HepG2 (cell line): Measurements from ENCODE around the gene SGF29. TPM values are rescaled to one million over a fixed set of nuclear protein-coding genes. Genes with fewer than 3 reads are reported as not detected.

Source experiments
- DNMT3B ChIP-seq: conservative IDR thresholded peaks from 2 replicates; pipeline ENCODE4 v1.6.1; 2016; ENCODE audit warnings: missing biosample characterization, control low read depth
- FUBP1 ChIP-seq: sonication (generic); formaldehyde crosslinking; IDR thresholded peaks from 2 replicates; pipeline ENCODE4 v1.5.1; 2020; ENCODE audit warnings: missing genetic modification reagents, mild to moderate bottlenecking, borderline replicate concordance
- KLF12 ChIP-seq: sonication (generic); formaldehyde crosslinking; IDR thresholded peaks from 2 replicates; pipeline ENCODE4 v1.4.0; 2020; ENCODE audit warnings: missing genetic modification reagents, borderline replicate concordance
- MEIS1 ChIP-seq: sonication (generic); formaldehyde crosslinking; IDR thresholded peaks from 2 replicates; pipeline ENCODE4 v1.9.0; 2021; ENCODE audit warnings: mild to moderate bottlenecking, missing genetic modification reagents, moderate library complexity, borderline replicate concordance
- NRL ChIP-seq: sonication (generic); formaldehyde crosslinking; IDR thresholded peaks from 2 replicates; pipeline ENCODE4 v1.5.0; 2020; ENCODE audit warnings: missing genetic modification reagents, mild to moderate bottlenecking, moderate library complexity, borderline replicate concordance
- PRMT3 ChIP-seq: sonication (generic); formaldehyde crosslinking; IDR thresholded peaks from 2 replicates; pipeline ENCODE4 v1.8.1; 2022; ENCODE audit warnings: low read depth, mild to moderate bottlenecking, moderate library complexity, missing genetic modification reagents, borderline replicate concordance
- RBM22 ChIP-seq: fragments of 200-400 bp; formaldehyde crosslinking; optimal IDR thresholded peaks from 2 replicates; pipeline ENCODE3; 2017; ENCODE audit warnings: mild to moderate bottlenecking, low read length, moderate library complexity
- REL ChIP-seq: sonication (generic); formaldehyde crosslinking; conservative IDR thresholded peaks from 2 replicates; pipeline ENCODE4 v1.8.0; 2022; ENCODE audit warnings: mild to moderate bottlenecking, missing genetic modification reagents, moderate library complexity
- REPIN1 ChIP-seq: sonication (generic); formaldehyde crosslinking; IDR thresholded peaks from 2 replicates; pipeline ENCODE4 v1.8.0; 2022; ENCODE audit warnings: missing genetic modification reagents, low read depth, mild to moderate bottlenecking, borderline replicate concordance
- REXO4 ChIP-seq: sonication (generic); formaldehyde crosslinking; IDR thresholded peaks from 2 replicates; pipeline ENCODE4 v1.8.0; 2022; ENCODE audit warnings: missing genetic modification reagents, mild to moderate bottlenecking, borderline replicate concordance
- SALL2 ChIP-seq: sonication (generic); formaldehyde crosslinking; IDR thresholded peaks from 2 replicates; pipeline ENCODE4 v1.8.1; 2023; ENCODE audit warnings: mild to moderate bottlenecking, missing genetic modification reagents, inconsistent platforms
- TAF15 ChIP-seq: fragments of 200-400 bp; formaldehyde crosslinking; IDR thresholded peaks from one replicate; pipeline ENCODE4 v1.6.1; 2018; ENCODE audit warnings: mild to moderate bottlenecking, low read depth, low read length; ENCODE audit not compliant: poor library complexity, severe bottlenecking
- ZBTB10 ChIP-seq: sonication (generic); formaldehyde crosslinking; IDR thresholded peaks from 2 replicates; pipeline ENCODE4 v1.4.0; 2020; ENCODE audit warnings: missing genetic modification reagents, borderline replicate concordance
- ZEB1 ChIP-seq: IDR thresholded peaks from 2 replicates; pipeline ENCODE4 v1.6.1; 2012; ENCODE audit warnings: mild to moderate bottlenecking, low read depth, inconsistent platforms; ENCODE audit not compliant: insufficient replicate concordance
- ZNF20 ChIP-seq: sonication (generic); formaldehyde crosslinking; IDR thresholded peaks from 2 replicates; pipeline ENCODE4 v1.4.0; 2020; ENCODE audit warnings: mild to moderate bottlenecking, moderate library complexity, missing genetic modification reagents
- ZNF225 ChIP-seq: sonication (generic); formaldehyde crosslinking; IDR thresholded peaks from 2 replicates; pipeline ENCODE4 v1.4.0; 2020; ENCODE audit warnings: mild to moderate bottlenecking, missing genetic modification reagents
- ZNF558 ChIP-seq: sonication (generic); formaldehyde crosslinking; IDR thresholded peaks from 2 replicates; pipeline ENCODE4 v1.9.0; 2022; ENCODE audit warnings: mild to moderate bottlenecking, missing genetic modification reagents, borderline replicate concordance
- ZNF674 ChIP-seq: sonication (generic); formaldehyde crosslinking; IDR thresholded peaks from 2 replicates; pipeline ENCODE4 v1.5.0; 2020; ENCODE audit warnings: low read depth, mild to moderate bottlenecking, missing genetic modification reagents
- polyA plus RNA-seq, 8 experiments: library from polyadenylated mRNA; depleted of rRNA in 3 of 8; stranded (reverse) in 7 of 8; unstranded in 1 of 8; fragments of >200 nt; fragmentation: Illumina TruSeq in 4 of 8; extraction: Trizol in 4 of 8; gene quantifications; 2 replicates each; pipeline versions ENCODE4 v1.2.1 to v1.2.3, GENCODE V29; 2011 to 2016; ENCODE audit warnings: low read depth in 4 of 8, missing spikeins in 1 of 8, mixed read lengths in 1 of 8; ENCODE audit not compliant: insufficient read depth in 1 of 8
- total RNA-seq, 5 experiments: library from RNA; depleted of rRNA; stranded (reverse); fragments of >200 nt; fragmentation: Illumina TruSeq; extraction: Trizol; gene quantifications; 2 replicates each; pipeline ENCODE4 v1.2.3, GENCODE V29; 2016; ENCODE audit warnings: low read depth in 1 of 5
- TF ChIP-seq, protein P1 (sequence below): sonication (generic); formaldehyde crosslinking; IDR thresholded peaks from 2 replicates; pipeline ENCODE4 v1.4.0; 2020; ENCODE audit warnings: missing genetic modification reagents
- TF ChIP-seq, protein P2 (sequence below): IDR thresholded peaks from 2 replicates; pipeline ENCODE4 v1.6.1; 2016; ENCODE audit warnings: missing compliant biosample characterization, missing genetic modification reagents, borderline replicate concordance

The SGF29 gene
- total and polyA plus RNA-seq, 2 of the 13 experiments (the other 11 are each of a cell fraction or from before 2014, with no cell fraction given), result 5.0 to 29.4 TPM

- no peak for TF ChIP-seq FUBP1
- no peak for TF ChIP-seq REXO4 (CRISPR knock-in tag)
- no peak for TF ChIP-seq ZNF225 (CRISPR knock-in tag)
- TF ChIP-seq KLF12, result no peak
- TF ChIP-seq DNMT3B (CRISPR knock-in tag), result no peak
- TF ChIP-seq ZNF20 (CRISPR knock-in tag), result no peak
- TF ChIP-seq, protein P1, sequence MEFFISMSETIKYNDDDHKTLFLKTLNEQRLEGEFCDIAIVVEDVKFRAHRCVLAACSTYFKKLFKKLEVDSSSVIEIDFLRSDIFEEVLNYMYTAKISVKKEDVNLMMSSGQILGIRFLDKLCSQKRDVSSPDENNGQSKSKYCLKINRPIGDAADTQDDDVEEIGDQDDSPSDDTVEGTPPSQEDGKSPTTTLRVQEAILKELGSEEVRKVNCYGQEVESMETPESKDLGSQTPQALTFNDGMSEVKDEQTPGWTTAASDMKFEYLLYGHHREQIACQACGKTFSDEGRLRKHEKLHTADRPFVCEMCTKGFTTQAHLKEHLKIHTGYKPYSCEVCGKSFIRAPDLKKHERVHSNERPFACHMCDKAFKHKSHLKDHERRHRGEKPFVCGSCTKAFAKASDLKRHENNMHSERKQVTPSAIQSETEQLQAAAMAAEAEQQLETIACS (CRISPR knock-in tag), result 0 out of 2 replicates have a peak, but pooled peaks have one; percentile 28
- peak; percentile 54; the same call in 1 of the 2 replicates for TF ChIP-seq NRL (CRISPR knock-in tag)
- peak; percentile 59 for TF ChIP-seq ZEB1
- TF ChIP-seq ZNF674 (CRISPR knock-in tag), result no peak
- no peak for TF ChIP-seq TAF15
- no peak for TF ChIP-seq ZNF558
- TF ChIP-seq REPIN1 (CRISPR knock-in tag), result no peak; the same call in 1 of the 2 replicates
- no peak for TF ChIP-seq PRMT3 (CRISPR knock-in tag)
- TF ChIP-seq MEIS1 (CRISPR knock-in tag), result peak; percentile 39; the same call in 1 of the 2 replicates
- TF ChIP-seq, protein P2, sequence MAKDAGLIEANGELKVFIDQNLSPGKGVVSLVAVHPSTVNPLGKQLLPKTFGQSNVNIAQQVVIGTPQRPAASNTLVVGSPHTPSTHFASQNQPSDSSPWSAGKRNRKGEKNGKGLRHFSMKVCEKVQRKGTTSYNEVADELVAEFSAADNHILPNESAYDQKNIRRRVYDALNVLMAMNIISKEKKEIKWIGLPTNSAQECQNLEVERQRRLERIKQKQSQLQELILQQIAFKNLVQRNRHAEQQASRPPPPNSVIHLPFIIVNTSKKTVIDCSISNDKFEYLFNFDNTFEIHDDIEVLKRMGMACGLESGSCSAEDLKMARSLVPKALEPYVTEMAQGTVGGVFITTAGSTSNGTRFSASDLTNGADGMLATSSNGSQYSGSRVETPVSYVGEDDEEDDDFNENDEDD (CRISPR knock-in tag), result peak; percentile 28; the same call in 1 of the 2 replicates
- no peak for TF ChIP-seq REL
- TF ChIP-seq ZBTB10, result 0 out of 2 replicates have a peak, but pooled peaks have one; percentile 23
- TF ChIP-seq RBM22, result no peak
- TF ChIP-seq SALL2 (CRISPR knock-in tag), result peak; percentile 43; the same call in 1 of the 2 replicates
Measured at GRCh38 chr16:28505489-28506137, 48.1 kb upstream of the SGF29 start (continued).
